ENCODE results near the gene MNDA.
"Not testable (repeated sequence)": the region's sequence is repeated elsewhere in the genome, so short reads cannot be mapped to it uniquely, and the experiment has no call there.

The MNDA gene

GRCh38 chr1:158836038-158836437, 4.9 kb downstream of the MNDA start:
- in situ Hi-C loops (cut with MboI; ENCODE audit: low sequenced_read_pairs), result no loop called here

- in situ Hi-C loops (cut with MboI; ENCODE audit: low sequenced_read_pairs), result no loop called here
Observed at GRCh38 chr1:158838660-158839059, 7.5 kb downstream of the MNDA start.

- in situ Hi-C loops (cut with MboI; ENCODE audit: low sequenced_read_pairs), result no loop called here
Observed at GRCh38 chr1:158839566-158839965, 8.4 kb downstream of the MNDA start.

- in situ Hi-C loops (cut with MboI; ENCODE audit: low sequenced_read_pairs), result no loop called here
Observed at GRCh38 chr1:158840236-158840635, 9.1 kb downstream of the MNDA start.

GRCh38 chr1:158864595-158864994, 33.4 kb downstream of the MNDA start:
- in situ Hi-C loops (cut with MboI; ENCODE audit: low sequenced_read_pairs), result no loop called here

- in situ Hi-C loops (cut with MboI; ENCODE audit: low sequenced_read_pairs), result not testable (repeated sequence)
Observed at GRCh38 chr1:158870438-158870837, 39.3 kb downstream of the MNDA start.

- in situ Hi-C loops (cut with MboI; ENCODE audit: low sequenced_read_pairs), result no loop called here
Observed at GRCh38 chr1:158873141-158873540, 42.0 kb downstream of the MNDA start.

GRCh38 chr1:158893654-158894053, 62.5 kb downstream of the MNDA start:
- in situ Hi-C loops (cut with MboI; ENCODE audit: low sequenced_read_pairs), result no loop called here

GRCh38 chr1:158898722-158899121, 67.6 kb downstream of the MNDA start:
- in situ Hi-C loops (cut with MboI; ENCODE audit: low sequenced_read_pairs), result no loop called here
